ENCODE results near the gene PGAP6.
A peak's percentile ranks its signal among the peaks of the same experiment; 100 is the strongest.

The PGAP6 gene

DNA sequence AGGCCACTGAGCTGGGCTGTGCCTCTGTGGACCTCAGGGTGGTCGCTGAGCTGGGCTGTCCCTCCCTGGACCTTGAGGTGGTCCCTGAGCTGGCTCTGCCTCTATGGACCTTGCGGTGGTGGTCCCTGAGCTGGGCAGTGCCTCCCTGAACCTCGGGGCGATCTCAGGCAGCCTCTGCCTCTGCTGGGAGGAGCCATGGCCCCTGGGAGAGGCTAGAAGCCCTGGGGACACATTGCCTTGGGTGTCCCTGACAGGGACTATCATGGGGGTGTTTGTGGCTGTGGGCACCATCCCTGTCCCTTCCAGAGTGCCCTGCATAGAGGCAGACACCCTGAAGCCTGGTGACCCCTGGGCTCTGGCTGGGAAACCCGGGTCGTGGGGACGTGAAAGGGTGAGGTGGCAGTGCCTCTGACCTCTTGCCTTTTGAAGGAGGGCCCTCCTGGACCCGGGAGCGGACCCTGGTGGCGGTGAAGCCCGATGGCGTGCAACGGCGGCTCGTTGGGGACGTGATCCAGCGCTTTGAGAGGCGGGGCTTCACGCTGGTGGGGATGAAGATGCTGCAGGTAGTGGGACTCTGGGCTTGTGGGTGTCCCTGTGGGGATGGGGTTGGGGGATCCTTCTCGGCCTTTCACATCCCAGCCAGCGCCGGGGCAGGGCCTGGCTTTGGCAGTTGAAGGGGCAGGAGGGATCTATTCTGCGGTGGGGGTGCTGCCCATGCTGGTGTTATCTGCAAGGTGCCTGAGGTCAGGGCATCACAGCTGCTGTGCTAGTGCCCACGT lies 17.0 kb upstream of the PGAP6 start:
- no peaks in the 10 kb centered on the region for H4K20me1 ChIP-seq (ENCODE audit: control insufficient read depth, insufficient read depth, low read depth, low read length)
- H3K4me1 ChIP-seq (ENCODE audit: control insufficient read depth, low read length), result peaks cover 55% of the 10 kb centered on the region
- peak overlapping the region; percentile 83; the same call in 1 of the 2 replicates for H3K4me3 ChIP-seq (ENCODE audit: low read length)
- H3K9me2 ChIP-seq (replicated peaks; ENCODE audit: control insufficient read depth, low read length), result no peaks in the 10 kb centered on the region
- H3K27ac ChIP-seq (ENCODE audit: low read depth, low read length), result peak overlapping the region; percentile 25
- H3K4me2 ChIP-seq (ENCODE audit: low read length), result peak overlapping the region; percentile 65
- H3K36me3 ChIP-seq (ENCODE audit: control insufficient read depth, low read length), result peaks cover 34% of the 10 kb centered on the region
- no peaks in the 10 kb centered on the region for H3K9me3 ChIP-seq (ENCODE audit: control insufficient read depth, insufficient read depth, low read length)
- no peak for TF ChIP-seq EZH2phosphoT487 (IDR thresholded peaks at IDR 0.05; ENCODE audit: borderline replicate concordance, low read length)
- H3K79me2 ChIP-seq (ENCODE audit: control insufficient read depth, low read length), result peaks cover 42% of the 10 kb centered on the region
- peaks cover 38% of the 10 kb centered on the region for H3F3A ChIP-seq (ENCODE audit: control insufficient read depth, insufficient read depth)
- no peaks in the 10 kb centered on the region for H3K27me3 ChIP-seq (ENCODE audit: control insufficient read depth, low read length)

DNA sequence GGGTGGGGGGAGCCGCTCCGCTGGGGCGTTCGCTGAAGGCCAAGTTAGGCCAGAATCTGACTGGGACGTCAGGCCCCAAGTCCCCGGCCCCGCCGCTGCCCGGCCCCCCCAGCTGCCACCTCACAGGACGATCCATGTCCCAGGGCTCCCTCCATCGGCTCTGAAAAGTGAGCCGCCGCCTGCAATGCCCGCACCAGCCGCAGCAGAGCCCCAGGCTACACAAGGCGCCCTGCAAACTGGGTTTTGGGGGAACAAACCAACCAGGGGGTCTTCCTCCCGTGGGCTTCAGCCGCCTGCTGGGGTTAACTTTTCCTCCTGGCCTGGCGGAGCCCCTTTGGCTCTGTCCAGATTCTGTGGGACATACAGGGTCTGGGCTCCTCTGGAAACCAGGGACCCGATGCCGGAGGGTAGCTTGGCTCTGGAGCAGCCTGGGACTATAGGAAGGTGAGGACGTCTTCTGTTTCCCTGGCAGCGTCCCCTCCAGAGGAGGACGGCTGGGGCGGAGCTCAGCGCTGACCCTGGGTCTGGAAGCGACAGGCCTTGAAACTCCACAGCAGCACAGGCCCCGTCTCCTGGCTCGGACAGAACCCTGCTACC lies 16.1 kb upstream of the PGAP6 start:
- peaks cover 34% of the 10 kb centered on the region for H3K36me3 ChIP-seq (ENCODE audit: control insufficient read depth, low read length)
- H4K20me1 ChIP-seq (ENCODE audit: control insufficient read depth, insufficient read depth, low read depth, low read length), result no peaks in the 10 kb centered on the region
- peaks cover 38% of the 10 kb centered on the region for H3F3A ChIP-seq (ENCODE audit: control insufficient read depth, insufficient read depth)
- peaks cover 42% of the 10 kb centered on the region for H3K79me2 ChIP-seq (ENCODE audit: control insufficient read depth, low read length)
- peak overlapping the region; percentile 35 for H3K27ac ChIP-seq (ENCODE audit: low read depth, low read length)
- H3K4me3 ChIP-seq (ENCODE audit: low read length), result peak overlapping the region; percentile 83; the same call in 1 of the 2 replicates
- H3K4me2 ChIP-seq (ENCODE audit: low read length), result peak overlapping the region; percentile 65
- H3K27me3 ChIP-seq (ENCODE audit: control insufficient read depth, low read length), result no peaks in the 10 kb centered on the region
- H3K9me2 ChIP-seq (replicated peaks; ENCODE audit: control insufficient read depth, low read length), result no peaks in the 10 kb centered on the region
- TF ChIP-seq EZH2phosphoT487 (IDR thresholded peaks at IDR 0.05; ENCODE audit: borderline replicate concordance, low read length), result no peak
- TF ChIP-seq, protein P1, sequence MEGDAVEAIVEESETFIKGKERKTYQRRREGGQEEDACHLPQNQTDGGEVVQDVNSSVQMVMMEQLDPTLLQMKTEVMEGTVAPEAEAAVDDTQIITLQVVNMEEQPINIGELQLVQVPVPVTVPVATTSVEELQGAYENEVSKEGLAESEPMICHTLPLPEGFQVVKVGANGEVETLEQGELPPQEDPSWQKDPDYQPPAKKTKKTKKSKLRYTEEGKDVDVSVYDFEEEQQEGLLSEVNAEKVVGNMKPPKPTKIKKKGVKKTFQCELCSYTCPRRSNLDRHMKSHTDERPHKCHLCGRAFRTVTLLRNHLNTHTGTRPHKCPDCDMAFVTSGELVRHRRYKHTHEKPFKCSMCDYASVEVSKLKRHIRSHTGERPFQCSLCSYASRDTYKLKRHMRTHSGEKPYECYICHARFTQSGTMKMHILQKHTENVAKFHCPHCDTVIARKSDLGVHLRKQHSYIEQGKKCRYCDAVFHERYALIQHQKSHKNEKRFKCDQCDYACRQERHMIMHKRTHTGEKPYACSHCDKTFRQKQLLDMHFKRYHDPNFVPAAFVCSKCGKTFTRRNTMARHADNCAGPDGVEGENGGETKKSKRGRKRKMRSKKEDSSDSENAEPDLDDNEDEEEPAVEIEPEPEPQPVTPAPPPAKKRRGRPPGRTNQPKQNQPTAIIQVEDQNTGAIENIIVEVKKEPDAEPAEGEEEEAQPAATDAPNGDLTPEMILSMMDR (IDR thresholded peaks at IDR 0.05; ENCODE audit: low read depth, low read length, poor library complexity, severe bottlenecking), result peak; percentile 36
- H3K4me1 ChIP-seq (ENCODE audit: control insufficient read depth, low read length), result peaks cover 55% of the 10 kb centered on the region
- no peaks in the 10 kb centered on the region for H3K9me3 ChIP-seq (ENCODE audit: control insufficient read depth, insufficient read depth, low read length)

DNA sequence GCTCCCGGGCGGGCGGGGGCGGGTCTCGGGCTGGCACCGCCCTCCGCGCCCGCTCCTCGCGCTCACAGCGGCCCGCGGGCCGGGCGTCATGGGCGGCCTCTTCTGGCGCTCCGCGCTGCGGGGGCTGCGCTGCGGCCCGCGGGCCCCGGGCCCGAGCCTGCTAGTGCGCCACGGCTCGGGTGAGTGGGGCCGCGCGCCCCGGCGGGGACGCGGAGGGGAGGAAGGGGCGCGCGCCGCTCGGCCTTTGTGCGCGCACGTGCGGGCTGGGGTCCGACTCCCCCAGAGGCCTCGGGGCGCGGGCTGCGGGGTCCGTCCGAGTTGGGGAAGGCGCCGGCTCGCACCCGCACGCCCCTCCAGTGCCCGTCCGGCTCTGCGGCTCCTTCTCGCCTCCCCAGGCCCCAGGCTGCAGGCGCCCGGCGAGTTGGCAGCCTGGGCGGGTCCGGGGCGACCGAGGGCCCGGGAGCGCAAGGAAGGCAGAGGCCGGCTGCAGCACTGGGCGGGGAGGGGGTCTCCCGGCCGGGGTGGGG lies 15.4 kb upstream of the PGAP6 start, which contains the start of gene NME4:
NME4 (plus strand) TSS at position 65 of the 527 bp plus-strand sequence; CDS start at position 89, 24 bp downstream.
- peak within 1 kb of the TSS; percentile 78 for H3K27ac ChIP-seq (ENCODE audit: low read depth, low read length)
- peaks cover 43% of the 10 kb centered on the region for H3K79me2 ChIP-seq (ENCODE audit: control insufficient read depth, low read length)
- H3K9me3 ChIP-seq (ENCODE audit: control insufficient read depth, insufficient read depth, low read length), result peaks cover 2% of the 10 kb centered on the region; the same call in 1 of the 2 replicates
- H3K36me3 ChIP-seq (ENCODE audit: control insufficient read depth, low read length), result peaks cover 37% of the 10 kb centered on the region
- peak within 1 kb of the TSS; percentile 83 for H3K4me3 ChIP-seq (ENCODE audit: low read length)
- no peaks in the 10 kb centered on the region for H3K27me3 ChIP-seq (ENCODE audit: control insufficient read depth, low read length)
- peaks cover 51% of the 10 kb centered on the region for H3K4me1 ChIP-seq (ENCODE audit: control insufficient read depth, low read length)
- H3K9me2 ChIP-seq (replicated peaks; ENCODE audit: control insufficient read depth, low read length), result no peaks in the 10 kb centered on the region
- peaks cover 38% of the 10 kb centered on the region for H3F3A ChIP-seq (ENCODE audit: control insufficient read depth, insufficient read depth)
- no peaks in the 10 kb centered on the region for H4K20me1 ChIP-seq (ENCODE audit: control insufficient read depth, insufficient read depth, low read depth, low read length)
- TF ChIP-seq, protein P1 (IDR thresholded peaks at IDR 0.05; ENCODE audit: low read depth, low read length, poor library complexity, severe bottlenecking), result no peak
- TF ChIP-seq EZH2phosphoT487 (IDR thresholded peaks at IDR 0.05; ENCODE audit: borderline replicate concordance, low read length), result no peak
- H3K4me2 ChIP-seq (ENCODE audit: low read length), result peak within 1 kb of the TSS; percentile 72
